Measurements from ENCODE around the gene EDC4.
"Not testable (repeated sequence)": the region's sequence is repeated elsewhere in the genome, so short reads cannot be mapped to it uniquely, and the experiment has no call there.

EDC4 gene

GRCh38 chr16:67858500-67858899 is 14.4 kb upstream of the EDC4 start:
- no peak for DNase-seq (ENCODE audit: low spot score)
- in situ Hi-C loops (cut with MboI; ENCODE audit: low pct_unique_long_range_greater_than_20kb, low sequenced_read_pairs, unreplicated experiment) = no loop called here
- TF ChIP-seq CTCF (IDR thresholded peaks at IDR 0.05; ENCODE audit: extremely low read depth, insufficient read depth, missing control alignments) = no peak

GRCh38 chr16:67860589-67861398 is 12.1 kb upstream of the EDC4 start:
- in situ Hi-C loops (cut with MboI; ENCODE audit: low pct_unique_long_range_greater_than_20kb, low sequenced_read_pairs, unreplicated experiment) = no loop called here
- no peak for TF ChIP-seq CTCF (IDR thresholded peaks at IDR 0.05; ENCODE audit: extremely low read depth, insufficient read depth, missing control alignments)
- DNase-seq (ENCODE audit: low spot score) = no peak

GRCh38 chr16:67861877-67862276 is 11.0 kb upstream of the EDC4 start:
- no peak for DNase-seq (ENCODE audit: low spot score)
- in situ Hi-C loops (cut with MboI; ENCODE audit: low pct_unique_long_range_greater_than_20kb, low sequenced_read_pairs, unreplicated experiment) = no loop called here
- no peak for TF ChIP-seq CTCF (IDR thresholded peaks at IDR 0.05; ENCODE audit: extremely low read depth, insufficient read depth, missing control alignments)

GRCh38 chr16:67862623-67863583 is 9.9 kb upstream of the EDC4 start:
- in situ Hi-C loops (cut with MboI; ENCODE audit: low pct_unique_long_range_greater_than_20kb, low sequenced_read_pairs, unreplicated experiment) = no loop called here
- DNase-seq (ENCODE audit: low spot score) = no peak
- TF ChIP-seq CTCF (IDR thresholded peaks at IDR 0.05; ENCODE audit: extremely low read depth, insufficient read depth, missing control alignments) = no peak

GRCh38 chr16:67864044-67864443 is 8.8 kb upstream of the EDC4 start:
- DNase-seq (ENCODE audit: low spot score); in situ Hi-C loops (cut with MboI; ENCODE audit: low pct_unique_long_range_greater_than_20kb, low sequenced_read_pairs, unreplicated experiment): not testable (repeated sequence)

GRCh38 chr16:67864594-67864993 is 8.3 kb upstream of the EDC4 start:
- in situ Hi-C loops (cut with MboI; ENCODE audit: low pct_unique_long_range_greater_than_20kb, low sequenced_read_pairs, unreplicated experiment) = no loop called here
- no peak for TF ChIP-seq CTCF (IDR thresholded peaks at IDR 0.05; ENCODE audit: extremely low read depth, insufficient read depth, missing control alignments)
- DNase-seq (ENCODE audit: low spot score) = no peak

GRCh38 chr16:67865318-67865717 is 7.5 kb upstream of the EDC4 start:
- no peak for DNase-seq (ENCODE audit: low spot score)
- in situ Hi-C loops (cut with MboI; ENCODE audit: low pct_unique_long_range_greater_than_20kb, low sequenced_read_pairs, unreplicated experiment) = no loop called here
- TF ChIP-seq CTCF (IDR thresholded peaks at IDR 0.05; ENCODE audit: extremely low read depth, insufficient read depth, missing control alignments) = peak; percentile 59

Measured in GM13977 (cell line).